ENCODE results near the gene AP4B1. TPM values are rescaled to one million over a fixed set of nuclear protein-coding genes. Genes with fewer than 3 reads are reported as not detected.

The AP4B1 gene
- total and polyA plus RNA-seq, 9 of the 15 experiments (the other 6 are each of a cell fraction or from before 2014, with no cell fraction given) = 15.8 to 36.5 (median 24.6) TPM

DNA sequence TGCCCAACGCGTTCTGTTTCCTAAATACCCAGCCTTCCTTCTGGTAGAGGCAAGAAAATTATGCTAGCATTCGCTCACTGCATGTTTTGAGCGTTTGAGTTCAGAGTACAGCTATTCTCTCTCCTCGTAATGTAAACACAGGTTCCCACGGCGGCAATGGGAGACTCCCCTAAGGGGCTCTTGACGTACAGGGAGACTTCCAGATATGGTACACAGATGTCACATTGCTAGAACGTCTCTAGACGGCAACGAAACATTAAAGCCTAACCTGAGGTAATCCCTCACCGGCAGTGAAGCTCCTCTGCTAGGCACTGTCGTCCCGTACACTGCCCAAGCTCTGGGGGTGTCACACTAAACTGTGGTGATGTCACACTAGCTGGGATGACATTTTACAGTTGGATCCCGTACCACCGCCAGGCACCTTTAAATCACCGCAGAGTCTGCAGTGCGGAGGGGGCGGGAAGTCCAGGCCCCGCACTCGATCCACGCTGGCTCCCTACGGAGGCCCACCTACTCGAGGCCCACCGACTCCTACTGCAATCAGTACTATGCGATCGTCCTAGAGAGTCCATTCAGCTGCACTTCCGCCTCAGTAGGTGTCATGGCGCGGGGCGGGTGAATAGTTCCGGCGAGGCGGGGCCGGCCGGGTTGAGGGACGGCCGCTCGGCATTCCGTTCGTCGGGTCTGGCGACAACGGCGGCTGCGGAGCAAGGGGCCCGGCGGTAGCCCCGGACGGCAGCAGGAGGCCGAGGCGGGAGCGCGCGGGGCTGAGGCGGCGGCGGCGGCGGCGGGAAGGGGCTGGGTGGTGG, 24.5 kb upstream of the AP4B1 start, which contains the start of gene HIPK1 (continued):
- peak; percentile 54 for TF ChIP-seq POU5F1 (IDR thresholded peaks at IDR 0.05; ENCODE audit: borderline replicate concordance, low read depth, low read length, partially characterized antibody)
- no peak for TF ChIP-seq PURB (CRISPR knock-in tag; IDR thresholded peaks at IDR 0.05; ENCODE audit: low read depth)
- 0 out of 2 replicates have a peak, but pooled peaks have one; percentile 61 for TF ChIP-seq NR2C2 (CRISPR knock-in tag; IDR thresholded peaks at IDR 0.05)
- TF ChIP-seq NR2C2 (tag; IDR thresholded peaks at IDR 0.05) = peak; percentile 95
- TF ChIP-seq SREBF2 (CRISPR knock-in tag; IDR thresholded peaks at IDR 0.05) = no peak
- no peak for TF ChIP-seq RBM34 (IDR thresholded peaks at IDR 0.05; ENCODE audit: borderline replicate concordance, insufficient read depth, low read length)
- TF ChIP-seq, protein P1, sequence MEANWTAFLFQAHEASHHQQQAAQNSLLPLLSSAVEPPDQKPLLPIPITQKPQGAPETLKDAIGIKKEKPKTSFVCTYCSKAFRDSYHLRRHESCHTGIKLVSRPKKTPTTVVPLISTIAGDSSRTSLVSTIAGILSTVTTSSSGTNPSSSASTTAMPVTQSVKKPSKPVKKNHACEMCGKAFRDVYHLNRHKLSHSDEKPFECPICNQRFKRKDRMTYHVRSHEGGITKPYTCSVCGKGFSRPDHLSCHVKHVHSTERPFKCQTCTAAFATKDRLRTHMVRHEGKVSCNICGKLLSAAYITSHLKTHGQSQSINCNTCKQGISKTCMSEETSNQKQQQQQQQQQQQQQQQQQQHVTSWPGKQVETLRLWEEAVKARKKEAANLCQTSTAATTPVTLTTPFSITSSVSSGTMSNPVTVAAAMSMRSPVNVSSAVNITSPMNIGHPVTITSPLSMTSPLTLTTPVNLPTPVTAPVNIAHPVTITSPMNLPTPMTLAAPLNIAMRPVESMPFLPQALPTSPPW (CRISPR knock-in tag; IDR thresholded peaks at IDR 0.05) = peak; percentile 97
- no peak for TF ChIP-seq MAFK (IDR thresholded peaks at IDR 0.05; ENCODE audit: low read length)
- TF ChIP-seq REST (IDR thresholded peaks at IDR 0.05; ENCODE audit: borderline replicate concordance) = peak; percentile 92
- 0 out of 2 replicates have a peak, but pooled peaks have one; percentile 46 for TF ChIP-seq REST (CRISPR knock-in tag; IDR thresholded peaks at IDR 0.05; ENCODE audit: low read depth)
- TF ChIP-seq IFI16 (CRISPR knock-in tag; IDR thresholded peaks at IDR 0.05) = no peak
- peak; percentile 82 for TF ChIP-seq ZFX (CRISPR knock-in tag; IDR thresholded peaks at IDR 0.05)
- TF ChIP-seq CLOCK (CRISPR knock-in tag; IDR thresholded peaks at IDR 0.05; ENCODE audit: borderline replicate concordance) = no peak

Data from K562 (cell line).